HTR-8/SVneo (cell line): ENCODE data around the gene SELENOF.
"Not testable (repeated sequence)": the region's sequence is repeated elsewhere in the genome, so short reads cannot be mapped to it uniquely, and the experiment has no call there.

Experiments used
- DNase-seq: peaks from one replicate; pipeline ENCODE4 v3.0.0; 2011; ENCODE audit warnings: low spot score, mixed read lengths; ENCODE audit not compliant: insufficient read length
- FAIRE-seq: peaks from 2 replicates; lab custom pipeline; 2011; peaks lifted over from hg19 to GRCh38; lab: Jason Lieb, UNC

SELENOF gene

DNA sequence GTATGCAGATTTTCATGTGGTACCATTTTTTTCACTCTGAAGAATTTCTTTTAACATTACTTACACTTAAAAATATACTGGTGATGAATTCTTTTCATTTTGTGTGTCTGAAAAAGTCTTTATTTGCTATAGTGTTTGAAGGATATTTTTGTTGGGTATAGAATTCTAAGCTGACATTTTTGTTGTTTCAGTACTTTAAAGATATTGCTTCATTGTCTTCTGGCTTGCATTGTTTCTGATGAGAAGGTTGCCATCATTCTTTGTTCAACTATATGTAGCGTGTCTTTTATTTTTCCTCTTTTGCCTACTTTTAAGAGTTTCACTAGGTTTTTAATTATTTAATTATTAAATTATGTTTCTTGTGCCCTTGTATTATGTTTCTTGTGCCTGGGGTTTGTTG is 8.5 kb upstream of the SELENOF start:
- DNase-seq = no peak
- no peak for FAIRE-seq

DNA sequence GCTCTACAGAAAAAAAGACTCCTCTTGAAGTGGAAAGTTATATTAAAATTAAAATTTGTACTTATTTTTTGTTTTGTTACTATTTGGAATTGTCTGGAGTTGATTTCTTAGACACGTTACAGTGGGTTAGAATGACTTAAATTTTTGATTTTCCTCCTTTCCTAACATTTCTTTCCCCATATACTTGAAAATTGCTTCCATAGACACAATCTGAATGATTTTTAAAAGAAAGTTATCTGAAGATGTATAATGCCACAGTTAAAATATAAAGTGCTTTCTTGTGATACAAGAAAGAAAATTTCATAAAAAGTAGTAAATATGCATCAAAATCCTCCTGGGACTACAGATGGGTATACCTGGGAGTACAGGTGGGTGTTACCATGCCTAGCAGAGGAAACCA is 2.8 kb upstream of the SELENOF start:
- no peak for FAIRE-seq

DNA sequence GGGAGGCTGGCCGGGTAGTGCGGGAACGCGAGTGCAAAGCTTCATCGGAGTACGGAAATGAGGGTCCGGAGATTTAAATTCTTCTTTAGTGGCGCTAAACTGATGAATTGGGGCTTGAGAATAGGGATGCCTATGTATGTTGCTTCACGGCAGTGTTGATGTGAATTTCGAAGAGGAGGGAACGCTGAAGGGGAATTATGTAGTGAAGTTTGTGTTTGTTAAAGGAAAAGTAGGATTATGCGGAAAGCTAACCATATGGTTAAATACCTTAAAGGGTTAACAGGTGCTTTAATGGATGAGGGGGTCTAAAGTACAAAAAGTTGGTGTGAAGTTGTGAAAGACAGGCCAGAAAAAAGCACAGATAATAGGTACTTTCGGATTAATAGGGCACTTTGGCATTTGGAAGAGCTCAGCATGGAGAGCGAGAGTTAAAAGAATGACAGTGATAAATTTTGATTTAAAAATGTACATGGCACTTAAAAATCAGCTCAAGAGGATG is 1.9 kb upstream of the SELENOF start:
- FAIRE-seq (peak; percentile 31), DNase-seq (no peak)

More for the DNA sequence above, 2.8 kb upstream of the SELENOF start:
- no peak for DNase-seq

DNA sequence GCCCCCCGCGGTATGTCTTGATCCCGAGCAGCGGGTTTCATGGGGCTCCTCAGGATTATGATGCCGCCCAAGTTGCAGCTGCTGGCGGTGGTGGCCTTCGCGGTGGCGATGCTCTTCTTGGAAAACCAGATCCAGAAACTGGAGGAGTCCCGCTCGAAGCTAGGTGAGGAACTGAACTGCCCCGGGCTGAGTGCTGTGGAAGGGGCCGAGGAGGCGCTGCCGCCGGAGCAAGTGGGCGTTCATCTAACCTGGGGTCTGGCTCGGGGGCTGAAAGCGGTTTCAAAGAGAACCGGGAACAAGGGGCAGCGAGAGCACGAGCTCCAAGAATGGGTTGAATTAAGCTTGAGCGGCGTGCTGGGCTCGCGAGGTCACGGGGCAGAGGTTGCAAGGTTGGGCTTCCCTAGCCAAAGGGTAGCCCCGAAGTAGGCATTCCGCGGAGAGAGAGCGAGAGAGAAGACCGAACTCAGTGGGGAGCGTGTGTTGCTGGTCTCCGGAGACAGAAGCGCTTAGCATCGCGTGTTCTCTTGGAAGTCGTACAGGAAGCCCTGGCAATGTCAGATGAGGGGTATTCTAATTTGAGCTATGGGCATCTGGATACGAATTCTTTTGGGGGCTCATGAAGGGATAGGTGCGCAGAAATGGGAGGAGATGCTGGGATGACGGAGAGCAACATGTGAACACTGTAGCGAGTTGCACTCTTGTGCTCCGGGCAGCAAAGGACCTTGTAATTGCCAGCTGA is 1.2 kb upstream of the SELENOF start:
- peak; percentile 17 for DNase-seq
- no peak for FAIRE-seq

DNA sequence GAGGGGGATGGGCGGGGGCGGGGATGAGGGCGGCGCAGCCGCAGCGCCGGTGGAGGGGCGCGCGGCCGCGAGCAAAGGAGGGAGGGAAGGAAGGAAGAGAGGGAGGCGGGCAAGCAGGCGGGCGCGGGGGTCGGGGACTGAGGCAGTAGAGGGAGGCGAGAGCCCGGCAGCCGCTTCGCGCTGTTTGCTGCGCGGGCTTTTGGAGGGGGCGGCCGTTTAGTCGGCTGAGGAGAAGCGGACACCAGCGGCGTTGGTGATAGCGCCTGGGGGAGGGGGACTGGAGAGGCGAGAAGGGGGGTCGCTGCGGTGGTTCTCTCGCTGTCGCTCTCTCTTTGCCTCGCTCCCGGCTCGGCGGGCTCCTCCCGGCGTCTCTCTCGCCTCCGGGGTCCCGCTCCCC is 673 bp upstream of the SELENOF start, which contains the start of gene HS2ST1:
HS2ST1 (plus strand) TSS at position 35 of the 397 bp plus-strand sequence.
- FAIRE-seq (no peak), DNase-seq (no peak)

DNA sequence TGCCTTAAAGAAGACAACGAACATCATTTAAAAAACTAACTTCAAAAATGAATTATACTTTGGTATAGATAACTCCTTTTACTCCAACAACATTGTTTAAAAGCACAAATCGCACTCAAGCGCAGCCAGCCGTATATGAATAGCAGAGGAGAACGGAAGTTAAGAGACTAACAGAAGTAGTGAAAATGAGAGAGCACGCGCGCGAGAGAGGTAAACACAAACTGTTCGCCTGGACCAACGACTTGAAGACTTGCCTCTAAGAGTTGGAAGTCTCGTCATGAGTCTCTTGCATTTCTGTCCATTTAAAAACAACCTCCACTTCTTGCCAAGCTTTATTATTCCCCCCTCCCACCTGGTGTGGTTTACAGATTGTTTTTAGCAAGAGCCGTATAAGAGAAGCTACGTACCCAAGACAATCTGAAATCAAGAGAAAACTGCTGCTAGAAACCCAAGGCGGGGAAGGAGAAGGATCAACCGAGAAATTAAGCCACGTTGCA is 479 bp downstream of the SELENOF start:
- no peak for DNase-seq
- no peak for FAIRE-seq

DNA sequence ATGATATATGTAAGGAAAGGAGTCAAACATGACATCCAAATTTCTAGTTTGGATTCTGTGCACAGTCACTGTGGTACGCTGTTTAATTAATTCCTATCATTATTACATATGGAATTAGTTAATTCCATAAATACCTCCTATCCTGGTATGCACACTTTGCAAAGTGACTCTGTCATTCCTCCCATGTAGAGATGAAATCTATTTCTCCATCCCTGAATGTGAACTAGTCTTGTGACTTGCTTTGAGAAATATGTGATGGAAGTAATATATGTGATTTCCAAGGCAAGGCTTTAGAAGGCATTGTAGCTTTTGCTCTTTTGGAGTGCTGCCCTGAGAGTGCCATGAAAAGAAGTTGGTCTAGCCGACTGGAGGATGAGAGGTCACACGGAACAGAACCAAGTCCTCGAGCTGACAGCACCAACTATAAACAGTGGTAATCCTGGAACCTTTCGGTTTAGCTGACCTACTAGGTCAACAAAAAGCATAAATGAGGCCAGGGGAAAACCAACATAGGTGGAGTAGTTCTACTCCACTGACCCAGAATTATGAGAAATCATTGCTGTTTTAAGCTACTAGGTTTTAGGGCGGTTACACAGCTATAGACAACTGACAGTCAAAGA is 1.5 kb downstream of the SELENOF start:
- DNase-seq (no peak), FAIRE-seq (no peak)

DNA sequence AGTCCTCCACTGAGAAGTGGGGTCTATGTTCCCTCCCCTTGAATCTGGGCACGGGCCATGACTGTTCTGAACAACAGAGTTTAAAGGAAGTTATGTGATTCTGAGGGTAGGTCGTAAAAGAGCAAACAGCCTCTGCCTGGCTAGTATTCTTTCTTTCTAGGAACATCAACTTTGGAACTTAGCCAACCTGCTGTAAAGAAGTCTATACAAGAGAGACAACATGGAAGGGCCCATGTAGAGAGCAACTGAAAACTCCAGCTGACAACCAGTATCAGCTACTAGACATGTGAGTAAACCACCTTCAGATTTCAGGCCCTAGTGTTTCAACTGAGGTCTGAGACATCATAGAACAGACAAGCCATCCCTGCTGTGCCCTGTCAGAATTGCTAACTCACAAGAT is 7.5 kb downstream of the SELENOF start:
- DNase-seq = no peak
- FAIRE-seq = no peak

DNA sequence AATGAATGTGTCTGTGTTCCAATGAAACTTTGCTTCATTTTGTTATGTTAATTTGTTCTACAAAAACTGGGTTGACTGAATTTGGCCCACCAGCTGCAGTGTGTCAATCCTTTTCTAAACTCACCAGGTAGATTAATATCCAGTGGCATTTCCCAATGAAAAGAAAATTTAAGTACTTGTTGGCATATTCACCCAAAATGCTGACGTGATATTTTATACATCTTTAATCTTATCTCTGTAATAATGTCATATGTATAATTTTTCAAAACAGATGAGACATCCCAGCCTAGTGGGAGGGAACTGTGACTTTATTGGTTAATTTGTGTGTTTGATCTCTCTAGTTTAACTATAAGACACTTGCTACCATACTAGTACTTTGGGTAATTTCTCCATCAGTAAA is 8.1 kb downstream of the SELENOF start:
- no peak for DNase-seq
- no peak for FAIRE-seq

DNA sequence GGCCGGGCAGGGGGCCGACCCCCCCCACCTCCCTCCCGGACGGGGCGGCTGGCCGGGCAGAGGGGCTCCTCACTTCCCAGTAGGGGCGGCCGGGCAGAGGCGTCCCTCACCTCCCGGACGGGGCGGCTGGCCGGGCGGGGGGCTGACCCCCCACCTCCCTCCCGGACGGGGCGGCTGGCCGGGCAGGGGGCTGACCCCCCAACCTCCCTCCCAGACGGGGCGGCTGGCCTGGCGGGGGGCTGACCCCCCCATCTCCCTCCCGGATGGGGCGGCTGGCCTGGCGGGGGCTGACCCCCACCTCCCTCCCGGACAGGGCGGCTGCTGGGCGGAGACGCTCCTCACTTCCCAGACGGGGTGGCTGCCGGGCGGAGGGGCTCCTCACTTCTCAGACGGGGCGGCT is 14.5 kb downstream of the SELENOF start:
- not testable (repeated sequence) for DNase-seq, FAIRE-seq

DNA sequence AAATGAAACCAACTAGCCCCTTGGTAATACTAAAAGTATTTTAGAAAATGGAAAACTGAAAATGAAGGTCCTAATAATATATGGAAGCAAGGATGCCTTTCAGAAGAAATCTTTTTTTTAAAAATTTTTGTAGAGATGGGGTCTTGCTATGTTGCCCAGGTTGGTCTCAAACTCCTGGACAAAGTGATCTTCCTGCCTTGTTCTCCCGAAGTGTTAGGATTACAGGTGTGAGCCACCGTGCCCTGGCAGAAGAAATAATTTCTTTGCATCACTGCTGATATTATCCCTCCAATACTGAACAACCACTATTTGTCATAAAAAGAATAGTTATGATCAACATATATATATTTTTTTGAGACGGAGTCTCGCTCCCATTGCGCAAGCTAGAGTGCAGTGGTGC is 25.6 kb downstream of the SELENOF start:
- FAIRE-seq (no peak), DNase-seq (no peak)

DNA sequence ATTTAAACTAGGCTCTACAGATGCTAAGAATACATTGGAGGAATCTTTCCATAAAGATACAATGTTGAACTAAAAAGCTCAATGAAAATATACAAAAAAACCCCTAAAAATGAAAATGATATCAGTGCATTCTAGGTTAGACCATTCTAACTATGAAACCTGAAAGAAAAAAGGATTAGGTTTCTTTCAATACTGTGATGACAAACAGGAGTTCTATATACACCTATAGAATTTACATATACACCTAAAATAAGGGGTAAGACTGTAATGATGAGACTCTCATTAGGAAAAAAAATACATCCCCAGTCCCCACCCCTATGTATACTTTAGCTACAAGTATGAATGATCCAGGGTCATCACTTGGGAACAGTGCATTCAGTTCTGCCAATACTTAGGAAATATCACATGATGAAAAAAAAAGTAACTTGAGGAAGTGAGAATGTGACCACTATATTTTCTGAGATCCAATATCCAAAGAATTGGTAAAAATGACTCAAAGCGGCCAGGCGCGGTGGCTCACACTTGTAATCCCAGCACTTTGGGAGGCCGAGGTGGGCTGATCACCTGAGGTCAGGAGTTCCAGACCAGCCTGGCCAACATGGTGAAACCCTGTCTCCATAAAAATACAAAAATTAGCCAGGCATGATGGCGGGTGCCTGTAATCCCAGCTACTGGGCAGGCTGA is 26.3 kb downstream of the SELENOF start:
- FAIRE-seq (no peak), DNase-seq (no peak)

DNA sequence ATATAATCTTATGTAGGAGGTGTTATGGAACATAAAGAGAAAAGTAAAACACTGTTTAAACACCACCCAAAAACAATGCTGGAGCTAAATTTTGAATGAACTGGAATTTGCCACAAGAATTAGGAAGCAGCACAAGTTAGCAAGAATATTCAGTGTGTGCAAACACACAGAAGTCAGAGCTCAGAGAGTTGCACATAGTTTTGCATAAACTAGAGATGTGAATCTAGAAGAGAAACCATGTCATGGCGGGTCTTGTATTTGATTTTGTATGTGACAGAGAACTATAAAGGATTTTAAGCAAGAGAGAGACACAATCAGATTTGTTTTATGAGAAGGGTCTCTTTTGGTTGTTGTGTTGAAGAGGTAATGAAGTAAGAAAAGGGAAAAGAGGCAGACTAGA is 38.2 kb downstream of the SELENOF start:
- DNase-seq (no peak), FAIRE-seq (no peak)

DNA sequence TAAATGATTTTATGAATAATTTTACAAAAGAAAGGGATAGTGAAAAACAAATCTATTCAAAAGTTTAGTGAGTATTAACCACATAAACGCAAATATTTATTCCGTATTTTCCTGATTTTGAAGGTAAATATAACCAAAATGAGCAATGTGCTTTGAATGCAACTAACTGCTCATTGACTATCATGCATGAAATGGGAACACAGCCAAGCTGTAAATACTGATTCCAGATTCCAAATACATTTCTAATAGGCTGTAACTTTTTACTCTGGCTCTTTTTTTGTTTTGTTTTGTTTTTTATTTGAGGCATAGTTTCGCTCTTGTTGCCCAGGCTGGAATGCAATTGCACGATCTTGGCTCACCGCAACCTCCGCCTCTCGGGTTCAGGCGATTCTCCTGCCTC is 41.8 kb downstream of the SELENOF start:
- FAIRE-seq (no peak), DNase-seq (no peak)

DNA sequence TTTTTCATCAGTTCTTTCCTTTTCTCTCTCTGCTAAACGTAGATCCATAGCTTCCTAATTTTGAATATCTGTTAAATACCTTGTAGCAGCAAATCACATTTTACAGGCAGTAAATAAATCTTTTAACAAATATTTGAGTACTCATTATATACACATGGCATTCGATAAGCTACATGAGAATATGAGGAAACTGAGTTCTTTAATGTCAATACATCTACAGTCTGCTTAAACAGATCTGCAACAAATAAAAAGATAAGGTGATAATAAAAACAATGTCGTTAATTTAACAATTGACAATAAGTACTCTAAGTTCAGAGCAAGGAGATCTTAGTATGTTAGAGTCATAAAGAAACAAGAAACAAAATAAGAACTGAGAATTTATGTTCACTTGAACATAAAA is 42.9 kb downstream of the SELENOF start:
- DNase-seq (no peak), FAIRE-seq (no peak)

DNA sequence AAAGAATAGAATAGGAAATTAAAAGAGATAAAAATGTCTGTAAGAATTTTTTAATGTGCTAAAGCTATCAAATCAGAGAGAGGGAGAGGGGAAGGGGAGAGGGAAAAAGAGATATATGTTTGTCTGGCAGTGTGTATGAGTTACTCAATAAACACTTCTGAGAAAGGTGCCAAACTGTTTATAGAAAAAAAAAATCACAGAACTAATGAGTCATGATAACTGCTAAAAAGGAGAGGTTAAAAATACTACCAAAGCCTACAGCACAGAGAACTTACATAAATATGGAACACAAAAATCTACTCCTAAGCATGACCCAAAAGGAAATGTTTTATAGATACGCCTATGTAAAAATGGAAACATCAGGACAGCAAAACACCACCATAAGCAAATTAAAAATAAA is 45.4 kb downstream of the SELENOF start:
- FAIRE-seq (no peak), DNase-seq (no peak)

DNA sequence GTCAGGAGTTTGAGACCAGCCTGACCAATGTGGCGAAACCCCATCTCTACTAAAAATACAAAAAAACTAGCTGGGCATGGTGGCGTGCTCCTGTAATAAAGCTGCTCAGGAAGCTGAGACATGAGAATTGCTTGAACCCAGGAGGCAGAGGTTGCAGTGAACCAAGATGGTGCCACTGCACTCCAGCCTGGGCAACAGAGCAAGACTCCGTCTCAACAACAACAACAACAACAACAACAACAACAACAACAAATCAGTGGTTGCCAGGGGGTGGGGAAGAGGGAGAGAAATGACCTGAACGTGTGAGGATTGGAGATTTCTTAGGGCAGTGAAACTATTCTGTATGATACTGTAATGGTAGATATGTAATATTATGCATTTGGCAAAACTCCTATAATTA is 46.6 kb downstream of the SELENOF start:
- DNase-seq, FAIRE-seq: not testable (repeated sequence)

DNA sequence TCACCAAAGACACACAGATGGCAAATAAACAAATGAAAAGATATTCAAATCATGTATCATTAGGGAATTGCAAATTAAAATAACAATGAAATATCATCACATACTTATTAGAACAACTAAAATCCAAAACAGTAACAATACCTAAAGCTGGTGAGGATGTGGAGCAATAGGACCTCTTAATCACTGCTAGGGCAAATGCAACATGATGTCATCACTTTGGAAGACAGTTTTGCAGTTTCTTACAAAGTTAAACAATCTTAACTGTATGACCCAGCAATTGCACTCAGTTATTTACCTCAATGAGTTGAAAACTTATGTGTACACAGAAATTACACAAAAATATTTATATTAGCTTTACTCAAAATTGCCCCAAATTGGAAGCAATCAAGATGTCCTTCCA is 47.3 kb downstream of the SELENOF start:
- FAIRE-seq (no peak), DNase-seq (no peak)

DNA sequence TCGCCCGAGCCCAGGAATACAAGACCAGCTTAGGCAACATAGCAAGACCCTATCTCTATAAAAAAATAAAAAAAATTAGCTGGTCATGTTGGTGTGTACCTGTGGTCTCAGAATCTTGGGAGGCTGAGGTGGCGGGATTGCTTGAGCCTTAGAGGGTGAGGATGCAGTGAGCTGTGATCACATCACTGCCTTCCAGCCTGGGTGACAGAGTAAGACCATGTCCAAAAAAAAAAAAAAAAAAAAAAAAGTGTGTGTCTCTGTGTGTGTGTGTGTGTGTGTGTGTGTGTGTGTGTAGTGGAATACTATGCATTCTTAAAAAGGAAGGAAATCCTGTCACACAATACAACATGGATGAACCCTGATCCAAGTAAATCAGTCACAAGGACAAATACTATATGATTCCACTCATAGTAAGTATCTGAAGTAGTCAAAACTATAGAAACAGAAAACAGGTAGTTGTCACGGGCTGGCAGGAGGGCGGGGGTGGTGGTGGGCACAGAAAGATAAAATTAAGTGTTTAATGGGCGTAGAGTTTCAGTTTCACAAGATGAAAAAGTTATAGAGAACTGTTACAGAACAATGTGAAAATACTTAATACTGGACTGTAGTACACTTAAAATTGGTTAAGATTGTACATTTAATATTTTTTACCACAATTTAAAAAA is 47.8 kb downstream of the SELENOF start:
- FAIRE-seq = no peak
- DNase-seq = no peak

DNA sequence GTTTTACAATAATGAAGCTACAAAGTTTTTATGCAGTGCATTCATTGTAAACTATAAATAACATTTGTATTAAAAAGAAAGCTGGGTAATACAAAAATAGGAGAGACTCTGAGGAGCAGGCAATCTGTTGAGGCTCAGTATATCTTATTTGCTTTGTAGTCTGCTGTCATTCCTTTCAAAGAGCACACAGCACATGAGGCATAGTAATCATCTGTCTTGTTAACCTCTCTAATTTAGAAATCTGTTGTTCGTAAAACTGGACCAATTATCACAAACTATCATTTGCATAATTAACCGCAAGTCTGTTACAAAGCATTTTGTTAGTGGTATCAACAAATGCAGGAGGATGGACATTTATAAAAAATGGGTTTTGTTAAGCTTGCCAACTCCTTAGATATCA is 51.0 kb downstream of the SELENOF start:
- DNase-seq (no peak), FAIRE-seq (no peak)

DNA sequence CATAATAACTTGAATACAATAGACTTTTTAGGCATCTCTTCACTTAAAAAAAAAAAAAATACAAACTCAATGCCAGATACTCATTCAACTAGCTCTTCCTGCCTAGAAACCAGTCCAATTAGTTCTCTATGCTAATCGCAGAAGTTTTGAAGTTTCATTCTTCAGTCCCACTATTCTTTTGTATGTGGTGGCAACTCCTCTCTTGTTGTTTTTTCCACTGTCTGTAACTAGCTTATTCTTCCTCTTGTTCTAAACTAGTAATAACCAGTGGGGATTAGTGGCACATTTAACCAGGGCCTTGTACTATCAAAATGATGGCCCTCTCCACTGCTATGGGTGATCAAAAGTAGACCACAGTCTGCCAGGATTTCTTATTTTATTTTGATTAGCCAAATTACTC is 52.5 kb downstream of the SELENOF start:
- FAIRE-seq (no peak), DNase-seq (no peak)
